ENCODE results near the gene RIMBP2.
"Not testable (repeated sequence)": the region's sequence is repeated elsewhere in the genome, so short reads cannot be mapped to it uniquely, and the experiment has no call there.

The RIMBP2 gene

DNA sequence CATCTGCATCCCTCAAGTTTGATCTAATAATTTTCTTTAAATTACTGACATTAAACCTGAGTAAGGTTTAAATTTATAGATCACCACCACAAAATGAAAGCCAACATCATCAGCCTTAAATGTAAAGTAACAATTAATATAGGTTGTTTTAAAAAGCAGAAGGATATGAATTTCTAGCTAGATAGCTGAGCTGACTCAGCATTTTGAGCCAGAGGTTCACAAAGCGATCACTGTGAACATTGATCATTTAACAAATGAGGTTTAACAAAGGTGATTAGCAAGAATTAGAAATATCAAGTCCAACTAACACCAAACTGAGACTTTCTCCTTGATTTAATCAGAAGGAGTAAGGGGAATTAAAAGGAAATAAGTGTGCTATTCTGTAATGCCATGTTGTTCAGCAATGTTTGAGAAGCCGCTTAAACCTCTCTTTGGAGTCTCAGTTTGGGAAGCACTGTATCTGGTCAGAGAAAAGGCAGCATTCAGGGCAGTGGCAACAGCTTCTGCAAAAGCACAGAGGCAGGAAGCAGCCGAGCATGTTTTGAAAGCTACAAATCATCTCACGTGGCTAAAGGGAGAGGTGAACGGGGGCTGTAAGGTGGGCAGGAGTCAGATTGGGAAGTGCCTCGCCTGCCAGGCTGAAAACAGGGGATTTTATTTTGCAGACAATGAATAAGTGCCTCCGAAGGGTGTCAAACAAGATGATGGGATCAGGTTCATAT, 19.6 kb downstream of the RIMBP2 start:
- TF ChIP-seq JUND (IDR thresholded peaks at IDR 0.05; ENCODE audit: low read depth) = no peak
- DNase-seq (ENCODE audit: low read depth in 1 of 2, low spot score in 1 of 2) = no peak
- in situ Hi-C loops (cut with HindIII; ENCODE audit: low pct_unique_long_range_greater_than_20kb, low sequenced_read_pairs) = no loop called here

DNA sequence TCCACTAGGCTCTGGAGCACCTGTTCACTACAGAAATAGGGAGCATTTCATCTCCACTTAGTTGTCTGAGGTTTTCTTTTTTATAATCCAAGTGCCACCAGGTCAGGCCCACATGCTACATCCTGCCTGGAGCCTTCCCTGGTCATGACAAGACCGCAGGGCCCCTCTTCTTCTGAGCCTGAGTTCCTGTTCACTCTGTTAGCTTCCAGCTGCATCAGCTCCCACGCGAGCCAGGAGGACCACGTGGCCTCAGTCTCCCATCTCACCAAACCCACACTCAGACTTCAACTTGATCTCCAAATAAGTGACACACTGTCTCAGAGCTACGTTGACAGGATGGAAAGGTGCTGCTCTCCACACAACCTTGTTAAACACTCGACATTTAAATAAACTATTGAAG, 21.0 kb downstream of the RIMBP2 start:
- TF ChIP-seq JUND (IDR thresholded peaks at IDR 0.05; ENCODE audit: low read depth) = no peak
- in situ Hi-C loops (cut with HindIII; ENCODE audit: low pct_unique_long_range_greater_than_20kb, low sequenced_read_pairs) = no loop called here
- no peak for DNase-seq (ENCODE audit: low read depth in 1 of 2, low spot score in 1 of 2)

DNA sequence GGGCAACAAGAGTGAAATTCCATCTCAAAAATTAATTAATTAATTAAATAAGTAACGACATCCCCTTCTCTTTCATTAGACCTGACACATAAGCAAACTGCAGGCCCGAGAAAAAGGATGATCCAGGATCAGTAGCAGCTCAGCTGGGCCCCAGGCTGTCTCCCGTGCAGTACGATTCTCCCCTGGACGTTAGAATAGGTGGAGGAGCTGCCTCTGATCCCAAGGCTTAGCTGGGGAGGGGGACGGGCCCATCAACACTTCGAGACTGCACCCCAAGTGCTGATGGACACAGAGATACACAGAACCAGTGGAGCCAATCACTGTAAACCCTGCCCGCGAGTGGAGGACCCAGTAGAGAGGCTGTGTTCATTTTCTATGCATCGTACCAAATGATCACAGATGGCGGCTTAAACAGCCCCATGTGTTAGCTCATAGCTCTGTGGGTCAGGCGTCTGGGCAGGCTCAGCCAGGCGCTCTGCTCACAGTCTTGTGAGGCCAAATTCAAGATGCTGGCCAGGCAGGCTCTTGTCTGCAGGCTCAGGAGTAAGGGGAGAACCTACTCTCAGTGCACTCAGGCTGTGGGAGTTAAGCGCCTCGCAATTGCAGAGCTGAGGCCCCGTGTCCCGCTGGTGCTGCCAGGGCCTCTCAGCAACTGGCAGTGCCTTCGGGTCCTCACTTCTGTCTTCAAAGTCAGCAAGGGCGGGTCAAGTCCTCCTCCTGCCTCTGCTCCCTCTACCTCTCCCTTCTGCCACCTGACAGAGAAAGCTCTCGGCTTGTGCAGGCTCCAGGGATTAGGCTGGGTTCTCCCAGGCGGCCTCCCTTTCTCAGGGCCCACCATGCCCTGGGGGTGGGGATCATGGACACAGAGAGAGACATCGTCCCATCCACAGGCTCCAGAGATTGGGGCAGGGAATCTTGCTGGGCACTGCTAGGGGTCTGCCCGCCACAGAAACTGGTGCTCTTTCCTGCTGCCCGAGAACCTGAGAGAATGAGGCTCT, 26.4 kb downstream of the RIMBP2 start:
- no peak for DNase-seq (ENCODE audit: low read depth in 1 of 2, low spot score in 1 of 2)
- TF ChIP-seq JUND (IDR thresholded peaks at IDR 0.05; ENCODE audit: low read depth) = no peak
- in situ Hi-C loops (cut with HindIII; ENCODE audit: low pct_unique_long_range_greater_than_20kb, low sequenced_read_pairs) = no loop called here

DNA sequence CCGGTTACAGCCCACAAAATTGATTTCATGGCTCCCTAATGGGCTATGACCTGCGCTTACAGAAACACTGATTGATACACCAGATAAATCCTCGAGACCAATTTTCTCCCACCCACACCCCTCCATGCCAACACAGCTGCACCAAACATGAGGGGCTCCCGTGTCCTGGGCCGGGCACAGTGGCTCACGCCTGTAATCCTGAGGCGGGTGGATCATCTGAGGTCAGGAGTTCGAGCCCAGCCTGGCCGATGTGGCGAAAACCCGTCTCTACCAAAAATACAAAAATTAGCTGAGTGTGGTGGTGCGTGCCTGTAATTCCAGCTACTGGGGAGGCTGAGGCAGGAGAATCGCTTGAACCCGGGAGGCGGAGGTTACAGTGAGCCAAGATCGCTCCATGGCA, 27.1 kb downstream of the RIMBP2 start:
- DNase-seq (ENCODE audit: low read depth in 1 of 2, low spot score in 1 of 2); in situ Hi-C loops (cut with HindIII; ENCODE audit: low pct_unique_long_range_greater_than_20kb, low sequenced_read_pairs): not testable (repeated sequence)

DNA sequence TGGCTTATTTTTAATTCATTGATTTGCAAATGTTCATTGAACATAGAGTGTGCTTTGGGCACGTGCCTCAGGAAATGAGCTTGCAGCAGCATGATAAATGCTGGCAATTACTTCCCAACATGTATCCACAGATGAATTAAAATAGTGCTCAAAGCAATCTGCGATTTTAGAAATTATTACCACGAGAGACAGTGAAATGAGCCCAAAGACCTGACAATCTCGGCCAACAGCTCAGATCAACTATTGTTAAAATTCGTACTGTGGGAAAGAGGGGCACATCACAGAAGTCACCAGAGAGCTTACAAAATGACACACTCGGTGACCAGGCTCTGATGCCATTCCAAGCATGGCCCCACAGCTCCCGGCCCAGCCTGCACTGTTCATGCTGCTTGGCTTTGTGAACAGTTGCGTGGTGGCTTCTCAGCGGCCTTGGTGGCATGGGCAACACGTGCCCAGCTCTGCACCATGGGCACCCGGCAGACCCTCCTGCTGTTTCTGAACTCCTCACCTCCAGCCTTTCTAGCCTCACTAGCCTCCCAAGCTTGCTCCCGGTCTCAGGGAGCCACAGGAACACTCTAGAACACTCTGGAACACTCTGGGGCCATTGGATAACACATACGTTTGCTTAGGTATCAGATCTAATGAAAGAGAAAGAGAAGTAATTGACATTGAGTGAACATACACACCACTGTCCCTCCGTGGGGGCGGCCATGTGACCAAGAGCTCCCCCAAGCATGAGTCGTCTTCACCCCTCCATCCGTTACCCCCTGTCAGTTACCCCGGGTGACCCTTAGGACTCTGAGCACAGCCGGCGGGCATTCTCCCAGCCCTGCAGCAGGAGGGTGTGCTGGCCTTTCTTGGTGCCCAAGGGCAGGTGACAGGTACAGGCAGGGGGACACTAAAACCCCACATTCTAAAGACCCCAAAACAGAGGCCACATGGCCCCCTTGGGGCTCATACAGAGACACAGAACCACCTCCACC, 28.0 kb downstream of the RIMBP2 start:
- in situ Hi-C loops (cut with HindIII; ENCODE audit: low pct_unique_long_range_greater_than_20kb, low sequenced_read_pairs) = no loop called here
- no peak for DNase-seq (ENCODE audit: low read depth in 1 of 2, low spot score in 1 of 2)
- TF ChIP-seq JUND (IDR thresholded peaks at IDR 0.05; ENCODE audit: low read depth) = no peak

DNA sequence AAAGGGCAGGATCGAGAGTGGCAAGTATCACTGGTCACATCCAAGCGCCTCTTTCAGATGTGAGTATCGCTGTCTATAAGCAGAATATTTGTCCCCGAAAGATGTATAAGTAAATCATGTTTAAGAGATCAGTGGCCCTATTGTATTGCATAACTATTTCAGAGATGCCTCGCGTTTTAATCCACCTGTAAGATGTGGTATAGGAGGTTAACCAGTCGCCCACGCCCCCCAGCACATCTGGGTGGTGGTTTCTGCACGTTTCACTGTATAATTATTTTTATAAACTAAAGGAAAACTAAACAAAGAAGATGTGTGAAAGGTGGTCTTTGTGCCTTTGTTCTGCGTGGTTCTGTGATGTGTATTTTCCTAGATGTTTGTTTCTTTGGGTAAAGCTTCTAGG, 28.9 kb downstream of the RIMBP2 start:
- no peak for TF ChIP-seq JUND (IDR thresholded peaks at IDR 0.05; ENCODE audit: low read depth)
- DNase-seq (ENCODE audit: low read depth in 1 of 2, low spot score in 1 of 2) = no peak
- in situ Hi-C loops (cut with HindIII; ENCODE audit: low pct_unique_long_range_greater_than_20kb, low sequenced_read_pairs) = no loop called here

DNA sequence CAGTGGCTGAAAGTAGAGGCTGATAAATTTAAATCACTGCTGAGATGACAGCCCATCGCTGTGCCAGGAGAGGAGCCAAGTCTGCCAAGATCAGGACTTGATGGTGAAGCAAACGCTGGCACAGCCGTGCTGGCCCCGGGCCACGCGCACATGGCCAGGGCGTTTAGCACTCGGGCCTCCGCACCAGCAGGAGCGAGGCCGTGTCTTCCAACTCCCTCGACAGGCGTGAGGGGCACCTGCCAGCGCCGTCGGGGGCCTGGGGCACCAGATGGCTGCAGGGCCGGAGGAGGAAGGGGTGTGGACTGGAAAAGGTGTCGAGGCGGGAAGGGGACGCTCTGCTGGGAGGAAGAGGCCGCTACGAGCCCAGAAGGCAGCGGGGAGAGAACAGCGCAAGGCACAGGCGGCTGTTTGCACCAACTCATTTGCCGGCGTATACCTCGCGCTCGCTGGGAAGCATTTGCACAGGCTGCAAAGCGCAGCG, 29.5 kb downstream of the RIMBP2 start:
- TF ChIP-seq JUND (IDR thresholded peaks at IDR 0.05; ENCODE audit: low read depth) = no peak
- in situ Hi-C loops (cut with HindIII; ENCODE audit: low pct_unique_long_range_greater_than_20kb, low sequenced_read_pairs) = no loop called here
- DNase-seq (ENCODE audit: low read depth in 1 of 2, low spot score in 1 of 2) = no peak

DNA sequence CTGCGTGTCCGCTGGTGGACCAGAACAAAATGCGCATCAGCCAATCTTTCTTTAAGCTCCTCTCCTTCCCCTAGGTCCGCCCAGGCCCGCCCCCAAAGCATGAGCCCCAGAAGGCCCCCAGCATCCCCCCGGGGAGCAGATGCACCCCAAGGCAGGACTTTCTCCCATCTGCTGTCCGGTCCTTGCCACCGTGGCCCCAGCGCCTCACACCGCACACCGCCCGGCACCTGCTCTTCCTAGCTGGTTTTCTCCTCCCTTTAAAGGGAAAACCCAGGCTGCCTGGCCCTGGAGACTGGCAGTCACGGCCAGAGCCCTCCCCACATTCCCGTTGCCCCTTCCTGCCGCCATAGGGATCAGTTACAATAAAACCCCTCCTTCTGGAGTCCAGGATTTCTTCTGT, 30.2 kb downstream of the RIMBP2 start:
- DNase-seq (ENCODE audit: low read depth in 1 of 2, low spot score in 1 of 2) = no peak
- in situ Hi-C loops (cut with HindIII; ENCODE audit: low pct_unique_long_range_greater_than_20kb, low sequenced_read_pairs) = no loop called here
- no peak for TF ChIP-seq JUND (IDR thresholded peaks at IDR 0.05; ENCODE audit: low read depth)

DNA sequence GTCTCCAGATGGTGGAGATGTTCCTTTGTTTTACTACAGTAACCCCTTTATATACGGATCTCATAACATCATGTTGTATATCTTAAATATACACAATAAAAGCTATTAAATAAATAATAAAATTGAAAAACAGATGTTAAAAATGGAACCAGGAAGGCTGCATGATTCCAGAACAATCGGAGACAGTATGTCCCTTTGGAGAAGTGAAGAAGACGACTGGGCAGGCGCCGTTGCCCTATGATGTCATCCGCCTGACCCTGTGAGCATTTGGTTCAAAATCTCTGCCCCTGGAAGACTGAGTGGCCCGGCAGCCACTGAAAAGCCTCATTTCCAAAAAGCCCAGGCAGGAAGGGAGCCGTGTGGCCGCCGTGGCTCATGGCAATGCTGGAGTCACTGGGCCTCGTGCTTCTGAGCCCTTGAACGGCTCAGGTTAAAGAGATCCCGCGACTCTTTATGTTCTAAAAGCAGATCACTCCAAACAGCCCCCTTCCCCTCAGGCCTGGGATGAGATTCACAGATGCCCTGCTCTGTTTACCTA, 30.8 kb downstream of the RIMBP2 start:
- in situ Hi-C loops (cut with HindIII; ENCODE audit: low pct_unique_long_range_greater_than_20kb, low sequenced_read_pairs) = no loop called here
- TF ChIP-seq JUND (IDR thresholded peaks at IDR 0.05; ENCODE audit: low read depth) = no peak
- DNase-seq (ENCODE audit: low read depth in 1 of 2, low spot score in 1 of 2) = no peak

DNA sequence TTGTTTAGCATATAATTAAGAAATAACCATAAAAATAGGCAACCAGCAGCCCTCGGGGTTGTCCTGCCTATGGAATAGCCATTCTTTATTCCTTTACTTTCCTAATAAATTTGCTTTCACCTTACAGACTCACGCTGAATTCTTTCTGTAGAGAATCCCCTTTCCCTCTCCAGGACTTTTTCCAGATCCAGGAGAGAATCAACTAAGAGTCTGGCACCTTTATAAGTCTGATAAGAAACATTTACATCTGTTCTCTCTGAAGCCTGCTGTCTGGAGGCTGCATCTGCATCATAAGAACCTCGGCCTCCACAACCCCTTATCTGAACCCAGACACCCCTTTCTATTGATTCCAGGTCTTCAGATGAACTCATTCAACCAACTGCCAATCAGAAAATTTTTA, 32.3 kb downstream of the RIMBP2 start:
- DNase-seq (ENCODE audit: low read depth in 1 of 2, low spot score in 1 of 2) = no peak
- in situ Hi-C loops (cut with HindIII; ENCODE audit: low pct_unique_long_range_greater_than_20kb, low sequenced_read_pairs) = no loop called here
- TF ChIP-seq JUND (IDR thresholded peaks at IDR 0.05; ENCODE audit: low read depth) = no peak

DNA sequence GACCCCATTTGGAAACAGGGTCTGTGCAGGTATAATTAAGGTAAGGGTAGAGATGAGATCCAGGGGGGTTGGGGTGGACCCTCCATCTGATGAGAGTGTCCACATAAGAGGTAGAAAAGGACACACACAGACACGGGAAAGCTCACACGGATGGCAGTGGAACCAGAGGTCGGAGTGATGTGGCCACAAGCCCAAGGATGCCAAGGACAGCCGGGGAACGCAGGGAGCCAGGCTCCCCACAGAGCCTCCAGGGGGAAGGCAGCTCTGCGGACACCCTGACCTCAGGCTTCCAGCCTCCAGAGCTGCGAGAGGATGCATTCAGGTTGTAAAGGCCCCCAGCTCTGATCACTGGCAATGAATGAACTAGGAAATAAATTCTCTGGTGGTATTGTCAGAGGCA, 33.0 kb downstream of the RIMBP2 start:
- in situ Hi-C loops (cut with HindIII; ENCODE audit: low pct_unique_long_range_greater_than_20kb, low sequenced_read_pairs) = no loop called here
- no peak for TF ChIP-seq JUND (IDR thresholded peaks at IDR 0.05; ENCODE audit: low read depth)
- no peak for DNase-seq (ENCODE audit: low read depth in 1 of 2, low spot score in 1 of 2)

DNA sequence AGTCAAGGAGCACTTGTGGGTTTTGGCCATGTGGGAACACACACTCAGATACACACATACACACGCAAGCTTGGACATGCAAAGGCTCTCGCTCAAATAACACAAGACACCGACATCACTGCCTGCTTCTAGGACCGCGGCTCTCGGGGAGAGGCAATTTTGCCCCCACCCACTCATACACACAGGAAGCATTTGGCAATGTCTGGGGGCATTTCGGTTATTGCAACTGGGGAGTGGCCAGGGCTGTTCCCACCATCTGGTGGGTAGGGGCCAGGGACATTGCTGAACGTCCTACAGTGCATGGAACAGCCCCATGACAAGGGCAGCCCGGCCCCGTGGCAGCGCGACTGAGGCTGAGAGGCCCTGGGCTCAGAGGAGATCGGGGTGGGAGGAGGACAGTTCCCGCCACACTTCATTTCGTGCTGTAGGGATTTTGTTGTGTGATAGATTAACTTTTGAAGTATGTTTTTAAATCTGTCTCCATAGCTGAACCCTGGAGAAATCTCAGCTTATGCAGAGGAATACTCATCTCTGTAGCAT, 35.6 kb downstream of the RIMBP2 start:
- DNase-seq (ENCODE audit: low read depth in 1 of 2, low spot score in 1 of 2) = no peak
- in situ Hi-C loops (cut with HindIII; ENCODE audit: low pct_unique_long_range_greater_than_20kb, low sequenced_read_pairs) = no loop called here
- TF ChIP-seq JUND (IDR thresholded peaks at IDR 0.05; ENCODE audit: low read depth) = no peak

All from T47D (cell line).